ENCODE measurements around the gene LONRF3. TPM values are rescaled to one million over a fixed set of nuclear protein-coding genes. Genes with fewer than 3 reads are reported as not detected.

Gene LONRF3
- total and polyA plus RNA-seq, 4 donors = 2.0 to 26.7 (median 5.8) TPM

DNA sequence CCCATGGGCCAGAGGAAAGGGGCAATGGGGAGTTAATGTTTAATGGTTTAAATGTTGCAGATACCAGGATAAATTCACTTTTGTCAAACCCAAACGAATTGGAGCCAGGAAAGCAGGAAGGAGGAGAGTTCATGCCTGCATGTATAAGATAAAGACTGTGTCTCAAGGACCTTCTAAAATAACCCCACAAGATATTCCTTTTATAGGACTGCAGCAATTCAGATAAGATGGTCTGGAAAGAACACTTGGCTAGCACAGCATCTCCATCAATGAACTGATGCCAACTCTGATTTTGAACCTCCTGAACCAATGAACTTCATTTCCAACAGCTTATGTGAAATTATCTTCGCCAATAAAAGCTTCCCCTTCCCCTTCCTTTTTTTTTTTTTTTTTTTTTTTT is 31.3 kb upstream of the LONRF3 start:
- Histone ChIP-seq H3K4me3 (ENCODE audit: low read depth in 1 of 3, low read length in 3 of 3) (no peak overlapping the region), H3K36me3 (ENCODE audit: control insufficient read depth in 4 of 4, insufficient read depth in 3 of 4, low read depth in 1 of 4, low read length in 3 of 4) (no peaks in the 10 kb centered on the region), H3K9me3 (ENCODE audit: control insufficient read depth in 4 of 4, low read length in 3 of 4) (no peaks in the 10 kb centered on the region), H3K27me3 (ENCODE audit: control insufficient read depth in 4 of 4, insufficient read depth in 4 of 4, low read length in 3 of 4) (peaks cover 0 to 2% (median 0%) of the 10 kb centered on the region in 4 donors), H3K4me1 (ENCODE audit: control insufficient read depth in 4 of 4, insufficient read depth in 4 of 4, low read length in 3 of 4) (no peaks in the 10 kb centered on the region), H3K27ac (ENCODE audit: low read depth in 1 of 2, low read length in 2 of 2) (no peak overlapping the region), H3K9ac (ENCODE audit: low read depth in 1 of 2, low read length in 2 of 2) (no peak overlapping the region)
- no peak for TF ChIP-seq YY1 (IDR thresholded peaks at IDR 0.05)
- no peak for TF ChIP-seq RXRA (IDR thresholded peaks at IDR 0.05)
- TF ChIP-seq FOXA2 (IDR thresholded peaks at IDR 0.05) = no peak
- no peak for TF ChIP-seq EGR1 (IDR thresholded peaks at IDR 0.05; ENCODE audit: low read depth in 2 of 2)
- TF ChIP-seq GABPA (IDR thresholded peaks at IDR 0.05 in 1 of 2, conservative IDR thresholded peaks at IDR 0.05 in 1 of 2) = no peak
- TF ChIP-seq, protein P1, sequence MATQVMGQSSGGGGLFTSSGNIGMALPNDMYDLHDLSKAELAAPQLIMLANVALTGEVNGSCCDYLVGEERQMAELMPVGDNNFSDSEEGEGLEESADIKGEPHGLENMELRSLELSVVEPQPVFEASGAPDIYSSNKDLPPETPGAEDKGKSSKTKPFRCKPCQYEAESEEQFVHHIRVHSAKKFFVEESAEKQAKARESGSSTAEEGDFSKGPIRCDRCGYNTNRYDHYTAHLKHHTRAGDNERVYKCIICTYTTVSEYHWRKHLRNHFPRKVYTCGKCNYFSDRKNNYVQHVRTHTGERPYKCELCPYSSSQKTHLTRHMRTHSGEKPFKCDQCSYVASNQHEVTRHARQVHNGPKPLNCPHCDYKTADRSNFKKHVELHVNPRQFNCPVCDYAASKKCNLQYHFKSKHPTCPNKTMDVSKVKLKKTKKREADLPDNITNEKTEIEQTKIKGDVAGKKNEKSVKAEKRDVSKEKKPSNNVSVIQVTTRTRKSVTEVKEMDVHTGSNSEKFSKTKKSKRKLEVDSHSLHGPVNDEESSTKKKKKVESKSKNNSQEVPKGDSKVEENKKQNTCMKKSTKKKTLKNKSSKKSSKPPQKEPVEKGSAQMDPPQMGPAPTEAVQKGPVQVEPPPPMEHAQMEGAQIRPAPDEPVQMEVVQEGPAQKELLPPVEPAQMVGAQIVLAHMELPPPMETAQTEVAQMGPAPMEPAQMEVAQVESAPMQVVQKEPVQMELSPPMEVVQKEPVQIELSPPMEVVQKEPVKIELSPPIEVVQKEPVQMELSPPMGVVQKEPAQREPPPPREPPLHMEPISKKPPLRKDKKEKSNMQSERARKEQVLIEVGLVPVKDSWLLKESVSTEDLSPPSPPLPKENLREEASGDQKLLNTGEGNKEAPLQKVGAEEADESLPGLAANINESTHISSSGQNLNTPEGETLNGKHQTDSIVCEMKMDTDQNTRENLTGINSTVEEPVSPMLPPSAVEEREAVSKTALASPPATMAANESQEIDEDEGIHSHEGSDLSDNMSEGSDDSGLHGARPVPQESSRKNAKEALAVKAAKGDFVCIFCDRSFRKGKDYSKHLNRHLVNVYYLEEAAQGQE (IDR thresholded peaks at IDR 0.05) = no peak
- no peak for TF ChIP-seq HNF4A (conservative IDR thresholded peaks at IDR 0.05)
- TF ChIP-seq, protein P2, sequence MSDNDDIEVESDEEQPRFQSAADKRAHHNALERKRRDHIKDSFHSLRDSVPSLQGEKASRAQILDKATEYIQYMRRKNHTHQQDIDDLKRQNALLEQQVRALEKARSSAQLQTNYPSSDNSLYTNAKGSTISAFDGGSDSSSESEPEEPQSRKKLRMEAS (IDR thresholded peaks at IDR 0.05) = no peak
- TF ChIP-seq, protein P3, sequence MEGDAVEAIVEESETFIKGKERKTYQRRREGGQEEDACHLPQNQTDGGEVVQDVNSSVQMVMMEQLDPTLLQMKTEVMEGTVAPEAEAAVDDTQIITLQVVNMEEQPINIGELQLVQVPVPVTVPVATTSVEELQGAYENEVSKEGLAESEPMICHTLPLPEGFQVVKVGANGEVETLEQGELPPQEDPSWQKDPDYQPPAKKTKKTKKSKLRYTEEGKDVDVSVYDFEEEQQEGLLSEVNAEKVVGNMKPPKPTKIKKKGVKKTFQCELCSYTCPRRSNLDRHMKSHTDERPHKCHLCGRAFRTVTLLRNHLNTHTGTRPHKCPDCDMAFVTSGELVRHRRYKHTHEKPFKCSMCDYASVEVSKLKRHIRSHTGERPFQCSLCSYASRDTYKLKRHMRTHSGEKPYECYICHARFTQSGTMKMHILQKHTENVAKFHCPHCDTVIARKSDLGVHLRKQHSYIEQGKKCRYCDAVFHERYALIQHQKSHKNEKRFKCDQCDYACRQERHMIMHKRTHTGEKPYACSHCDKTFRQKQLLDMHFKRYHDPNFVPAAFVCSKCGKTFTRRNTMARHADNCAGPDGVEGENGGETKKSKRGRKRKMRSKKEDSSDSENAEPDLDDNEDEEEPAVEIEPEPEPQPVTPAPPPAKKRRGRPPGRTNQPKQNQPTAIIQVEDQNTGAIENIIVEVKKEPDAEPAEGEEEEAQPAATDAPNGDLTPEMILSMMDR (IDR thresholded peaks at IDR 0.05; ENCODE audit: low read depth, low read length, missing input control) = no peak
- no peak for TF ChIP-seq TAF1 (conservative IDR thresholded peaks at IDR 0.05)
- 56% methylated on average over 2 of the region's 2 CpGs for WGBS
- no peak for DNase-seq (ENCODE audit: low spot score)

DNA sequence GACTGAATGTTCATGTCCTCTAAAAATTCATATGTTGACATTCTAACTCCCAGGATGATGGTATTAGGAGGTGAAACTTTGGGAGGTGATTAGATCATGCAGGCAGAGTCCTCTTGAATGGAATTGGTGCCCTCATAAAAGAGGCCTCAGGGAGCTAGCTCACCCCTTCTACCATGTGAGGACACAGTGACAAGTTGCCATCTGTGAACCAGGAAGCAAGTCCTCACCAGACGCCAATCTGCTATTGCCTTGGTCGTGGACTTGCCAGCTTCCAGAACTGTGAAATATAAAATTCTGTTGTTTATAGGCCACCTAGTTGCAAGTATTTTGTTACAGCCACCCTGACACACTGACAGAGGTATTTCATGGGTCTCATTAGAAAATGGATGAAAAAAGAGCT is 28.5 kb upstream of the LONRF3 start:
- TF ChIP-seq, protein P4, sequence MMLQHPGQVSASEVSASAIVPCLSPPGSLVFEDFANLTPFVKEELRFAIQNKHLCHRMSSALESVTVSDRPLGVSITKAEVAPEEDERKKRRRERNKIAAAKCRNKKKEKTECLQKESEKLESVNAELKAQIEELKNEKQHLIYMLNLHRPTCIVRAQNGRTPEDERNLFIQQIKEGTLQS (IDR thresholded peaks at IDR 0.05) = no peak
- TF ChIP-seq, protein P3 (IDR thresholded peaks at IDR 0.05; ENCODE audit: low read depth, low read length, missing input control) = no peak
- TF ChIP-seq RAD21 (IDR thresholded peaks at IDR 0.05) = no peak
- TF ChIP-seq, protein P5, sequence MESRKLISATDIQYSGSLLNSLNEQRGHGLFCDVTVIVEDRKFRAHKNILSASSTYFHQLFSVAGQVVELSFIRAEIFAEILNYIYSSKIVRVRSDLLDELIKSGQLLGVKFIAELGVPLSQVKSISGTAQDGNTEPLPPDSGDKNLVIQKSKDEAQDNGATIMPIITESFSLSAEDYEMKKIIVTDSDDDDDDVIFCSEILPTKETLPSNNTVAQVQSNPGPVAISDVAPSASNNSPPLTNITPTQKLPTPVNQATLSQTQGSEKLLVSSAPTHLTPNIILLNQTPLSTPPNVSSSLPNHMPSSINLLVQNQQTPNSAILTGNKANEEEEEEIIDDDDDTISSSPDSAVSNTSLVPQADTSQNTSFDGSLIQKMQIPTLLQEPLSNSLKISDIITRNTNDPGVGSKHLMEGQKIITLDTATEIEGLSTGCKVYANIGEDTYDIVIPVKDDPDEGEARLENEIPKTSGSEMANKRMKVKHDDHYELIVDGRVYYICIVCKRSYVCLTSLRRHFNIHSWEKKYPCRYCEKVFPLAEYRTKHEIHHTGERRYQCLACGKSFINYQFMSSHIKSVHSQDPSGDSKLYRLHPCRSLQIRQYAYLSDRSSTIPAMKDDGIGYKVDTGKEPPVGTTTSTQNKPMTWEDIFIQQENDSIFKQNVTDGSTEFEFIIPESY (IDR thresholded peaks at IDR 0.05) = no peak
- TF ChIP-seq JUND (IDR thresholded peaks at IDR 0.05) = no peak
- TF ChIP-seq, protein P1 (IDR thresholded peaks at IDR 0.05) = no peak
- Histone ChIP-seq H3K4me3 (ENCODE audit: low read depth in 1 of 3, low read length in 3 of 3) (no peak overlapping the region), H3K27ac (ENCODE audit: low read depth in 1 of 2, low read length in 2 of 2) (no peak overlapping the region), H3K9me3 (ENCODE audit: control insufficient read depth in 4 of 4, low read length in 3 of 4) (no peaks in the 10 kb centered on the region), H3K9ac (ENCODE audit: low read depth in 1 of 2, low read length in 2 of 2) (no peak overlapping the region), H3K27me3 (ENCODE audit: control insufficient read depth in 4 of 4, insufficient read depth in 4 of 4, low read length in 3 of 4) (peaks cover 0 to 2% (median 0%) of the 10 kb centered on the region in 4 donors), H3K4me1 (ENCODE audit: control insufficient read depth in 4 of 4, insufficient read depth in 4 of 4, low read length in 3 of 4) (no peaks in the 10 kb centered on the region), H3K36me3 (ENCODE audit: control insufficient read depth in 4 of 4, insufficient read depth in 3 of 4, low read depth in 1 of 4, low read length in 3 of 4) (no peaks in the 10 kb centered on the region)
- WGBS = 88% methylated on average over 2 of the region's 2 CpGs
- no peak for DNase-seq (ENCODE audit: low spot score)

Data from liver (tissue), 9 donors.